Stimulated activated CD8-positive, alpha-beta memory T cell treated with anti-CD3 and anti-CD28 coated beads, Interleukin-7, amount 100 ng/mL, for 1 hour (primary cell): ENCODE measurements around the gene COL9A1.

Experiments used
- DNase-seq, 2 donors: peaks; one replicate each; pipeline ENCODE4 v3.0.0-alpha.2; 2020; ENCODE audit warnings: low read depth in 2 of 2

Gene COL9A1

GRCh38 chr6:70231311-70231710, 71.6 kb downstream of the COL9A1 start:
- DNase-seq: no peak

DNA sequence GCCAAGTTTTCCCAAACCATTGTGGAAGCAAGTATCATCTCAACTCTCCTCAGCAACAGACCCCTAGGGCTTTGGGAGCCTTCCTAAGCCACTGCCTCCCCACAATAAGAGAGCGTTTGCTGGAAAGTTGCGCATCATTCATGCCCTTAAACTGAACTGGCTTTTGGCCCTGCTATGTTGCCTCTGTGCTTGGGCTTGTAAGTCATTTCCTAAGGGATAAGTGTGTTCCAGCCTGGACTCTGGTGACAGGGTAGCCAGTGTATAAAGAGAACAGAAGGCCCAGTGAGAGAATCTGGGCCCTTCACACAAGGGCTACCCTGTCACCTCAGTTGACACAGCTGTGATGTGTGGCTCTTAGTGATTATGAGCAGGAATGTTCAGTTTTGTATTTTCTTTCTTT, 77.8 kb downstream of the COL9A1 start:
- no peak for DNase-seq

DNA sequence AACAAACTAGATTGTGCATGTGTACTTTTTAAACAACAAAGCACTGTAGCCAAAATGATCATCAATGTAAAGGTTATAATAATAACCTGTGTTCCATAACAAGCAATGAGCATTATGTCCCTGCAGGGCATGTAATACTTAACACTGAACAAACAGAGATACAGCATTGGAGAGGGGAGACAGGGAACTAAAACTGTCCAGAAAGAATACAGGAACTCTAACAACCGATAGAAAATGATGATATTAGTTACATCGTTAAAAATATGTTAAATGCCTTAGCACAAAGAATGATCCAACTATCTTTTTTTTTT, 80.5 kb downstream of the COL9A1 start:
- DNase-seq: no peak

- no peak for DNase-seq
These were observed 81.0 kb downstream of the COL9A1 start for GRCh38 chr6:70221715-70222438.

DNA sequence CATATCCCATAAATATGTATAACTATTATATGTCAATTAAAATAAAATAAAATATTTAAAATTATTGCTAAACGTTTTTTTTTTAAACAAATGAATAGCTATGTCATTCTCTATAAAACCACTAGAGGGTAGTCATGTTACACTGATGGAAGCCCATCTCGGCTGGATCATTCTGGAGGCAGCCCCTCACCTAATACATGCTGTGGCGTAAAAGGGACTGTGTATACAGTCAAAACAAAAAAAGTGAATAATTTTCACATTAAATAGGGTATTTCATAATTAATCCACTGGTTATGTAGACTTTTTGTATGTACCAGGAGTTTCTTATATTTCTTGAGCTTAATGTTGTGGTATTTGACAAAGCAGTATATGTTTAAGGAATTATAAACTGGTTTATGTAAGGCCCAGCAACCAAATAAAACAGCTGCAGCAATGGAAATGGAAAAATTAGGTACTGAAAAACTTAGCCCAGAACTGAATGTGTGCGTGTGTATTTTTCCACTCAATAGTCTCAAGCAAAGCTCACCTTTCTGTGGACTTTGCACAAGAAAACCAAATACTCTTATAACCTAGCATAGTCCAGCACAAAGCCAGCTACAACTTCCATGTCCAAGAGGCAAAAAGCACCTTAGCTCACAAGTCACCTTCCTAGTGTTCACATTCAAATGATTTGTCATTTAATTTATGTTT, 81.7 kb downstream of the COL9A1 start:
- no peak for DNase-seq

DNA sequence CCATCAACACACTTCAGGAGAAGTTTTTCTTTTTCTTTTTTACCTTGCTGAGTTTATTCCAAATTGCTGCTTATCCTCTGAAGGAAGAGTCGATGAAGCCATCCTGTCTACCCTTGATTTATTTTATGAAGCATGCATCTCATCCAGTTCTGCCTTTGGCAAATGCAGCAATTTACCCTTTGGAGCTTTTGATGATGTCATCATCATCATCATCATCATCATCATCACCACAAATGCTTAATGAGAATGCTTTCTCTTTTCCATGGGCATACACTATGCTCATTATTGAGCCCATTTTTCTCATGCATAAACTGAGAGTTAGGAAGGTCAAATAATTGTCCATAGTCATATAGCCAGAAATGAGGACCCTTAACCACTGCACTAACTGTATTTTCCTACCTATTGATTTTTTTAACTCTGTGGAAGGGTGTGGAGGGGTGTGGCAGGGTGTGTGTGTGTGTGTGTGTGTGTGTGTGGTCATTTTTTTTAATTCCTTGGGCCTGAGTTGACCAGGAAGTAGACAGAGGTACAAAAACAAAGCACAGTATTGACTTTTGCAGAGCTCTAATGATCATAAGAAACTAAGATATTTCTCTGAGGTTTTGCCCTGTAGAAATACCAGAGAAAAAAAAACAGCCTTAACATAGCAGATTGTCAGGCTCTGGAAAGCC, 82.8 kb downstream of the COL9A1 start:
- DNase-seq: no peak

GRCh38 chr6:70216767-70217166, 86.1 kb downstream of the COL9A1 start:
- no peak for DNase-seq

GRCh38 chr6:70215460-70216108, 87.3 kb downstream of the COL9A1 start:
- DNase-seq: no peak

GRCh38 chr6:70210462-70210861, 92.4 kb downstream of the COL9A1 start:
- no peak for DNase-seq

- no peak for DNase-seq
These were observed 94.6 kb downstream of the COL9A1 start for GRCh38 chr6:70208235-70208790.

GRCh38 chr6:70198785-70199184, 104.1 kb downstream of the COL9A1 start:
- no peak for DNase-seq

- no peak for DNase-seq
These were observed 106.4 kb downstream of the COL9A1 start for GRCh38 chr6:70196531-70196930.

DNA sequence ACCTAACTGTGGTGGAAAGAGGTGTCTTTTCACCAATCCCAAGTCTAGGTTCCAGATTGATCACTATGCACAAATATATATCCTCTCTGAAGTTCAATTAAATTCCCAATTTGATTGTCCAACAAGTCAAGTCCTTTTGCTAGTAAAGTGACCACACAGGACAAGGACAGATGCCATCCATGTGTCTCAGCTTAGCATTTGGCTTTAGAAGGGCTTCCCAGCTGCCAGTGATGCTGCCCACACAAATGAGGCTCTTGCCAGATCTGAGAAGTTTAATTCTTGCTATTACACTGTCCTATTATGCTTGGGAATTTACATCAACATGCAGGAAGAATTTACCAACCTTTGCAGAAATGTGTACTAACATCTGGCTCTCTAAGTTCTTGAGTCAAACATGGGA, 108.5 kb downstream of the COL9A1 start:
- no peak for DNase-seq

DNA sequence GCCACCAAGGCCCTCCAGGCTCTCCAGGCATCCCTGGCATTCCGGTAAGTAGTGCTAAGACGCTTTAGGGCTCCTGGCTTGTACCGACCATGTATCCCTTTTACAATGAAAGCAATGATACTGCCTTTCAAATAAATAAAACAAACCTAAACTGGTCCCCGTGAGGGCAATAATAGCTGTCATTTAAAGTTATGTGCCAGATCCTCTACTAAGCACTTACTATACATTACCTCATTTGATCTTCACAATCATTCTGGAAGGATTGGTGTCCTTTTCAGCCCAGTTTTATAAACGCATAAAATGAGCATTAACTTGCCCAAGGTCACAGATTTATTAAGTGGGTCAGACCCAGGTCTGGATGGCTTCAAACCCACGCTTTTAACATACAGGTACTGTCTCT, 114.7 kb downstream of the COL9A1 start:
- DNase-seq: no peak

DNA sequence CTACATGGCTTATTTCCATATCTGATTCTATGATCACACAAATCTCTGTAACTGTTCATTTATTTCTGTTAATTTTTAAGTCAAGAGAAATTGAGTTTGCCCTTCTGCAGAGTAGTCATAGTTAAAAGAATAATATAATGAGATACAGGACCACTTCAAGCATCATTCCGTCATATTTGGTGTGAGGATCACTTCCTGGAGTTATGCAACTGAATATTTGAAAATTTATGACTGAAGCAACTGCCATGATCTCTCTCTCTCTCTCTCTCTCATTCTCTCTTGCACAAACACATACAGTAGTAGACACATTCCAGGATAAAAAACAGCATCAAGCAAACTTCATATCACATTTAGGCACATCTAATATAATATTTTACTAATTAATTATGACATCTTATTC, 116.4 kb downstream of the COL9A1 start:
- DNase-seq: no peak

- no peak for DNase-seq
These were observed 118.2 kb downstream of the COL9A1 start for GRCh38 chr6:70184723-70185122.

DNA sequence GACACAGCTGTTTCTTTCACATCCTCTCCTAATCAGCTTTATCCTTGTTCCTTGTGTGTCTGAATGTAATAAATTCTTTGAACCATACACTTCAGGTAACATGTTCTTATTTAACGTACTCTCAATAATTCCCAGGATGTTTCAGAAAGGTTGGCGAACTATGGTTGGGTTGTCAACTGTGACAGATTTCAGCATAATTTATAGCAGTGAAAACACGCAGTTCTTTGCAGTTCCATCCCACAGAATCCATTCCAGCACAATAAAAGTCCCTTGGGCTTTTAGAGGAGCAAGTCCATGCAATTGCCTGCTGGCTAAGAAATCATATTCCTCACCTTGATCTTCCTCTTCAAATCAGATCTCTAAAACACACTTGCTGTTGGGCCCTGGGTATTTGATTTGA, 119.3 kb downstream of the COL9A1 start:
- DNase-seq: no peak

- DNase-seq: no peak
These were observed 121.8 kb downstream of the COL9A1 start for GRCh38 chr6:70180901-70181599.

DNA sequence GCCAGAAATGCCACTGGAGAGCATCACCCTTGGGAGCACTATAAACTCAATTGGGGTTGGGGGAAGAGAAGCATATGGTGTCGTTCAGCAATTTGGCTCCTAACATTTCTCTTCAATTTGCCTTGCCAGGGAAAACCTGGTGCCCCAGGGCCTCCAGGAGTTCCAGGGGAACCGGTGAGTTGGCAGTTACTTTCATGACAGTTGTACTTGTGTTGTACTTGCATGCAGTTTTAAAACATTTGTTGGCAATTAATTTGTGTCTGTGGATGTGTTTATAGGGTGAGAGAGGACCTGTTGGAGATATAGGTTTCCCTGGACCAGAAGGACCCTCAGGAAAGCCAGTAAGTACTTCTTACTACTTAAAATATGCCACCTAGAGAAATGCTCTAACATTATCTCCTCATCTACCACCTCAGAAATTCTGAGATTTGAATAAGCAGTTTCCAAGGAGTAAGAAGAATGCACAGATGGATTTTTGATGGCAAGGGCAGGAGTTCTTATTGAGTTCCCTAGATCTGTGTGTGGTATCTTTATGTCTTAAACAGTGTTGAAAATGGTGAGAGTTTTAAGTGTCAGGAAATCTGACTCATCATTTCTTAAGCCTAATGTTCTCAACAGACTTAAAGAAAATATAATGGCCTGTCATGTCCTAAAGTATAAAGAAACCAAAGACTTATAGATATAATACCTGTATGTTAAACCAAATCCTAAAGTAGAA, 122.5 kb downstream of the COL9A1 start:
- no peak for DNase-seq

DNA sequence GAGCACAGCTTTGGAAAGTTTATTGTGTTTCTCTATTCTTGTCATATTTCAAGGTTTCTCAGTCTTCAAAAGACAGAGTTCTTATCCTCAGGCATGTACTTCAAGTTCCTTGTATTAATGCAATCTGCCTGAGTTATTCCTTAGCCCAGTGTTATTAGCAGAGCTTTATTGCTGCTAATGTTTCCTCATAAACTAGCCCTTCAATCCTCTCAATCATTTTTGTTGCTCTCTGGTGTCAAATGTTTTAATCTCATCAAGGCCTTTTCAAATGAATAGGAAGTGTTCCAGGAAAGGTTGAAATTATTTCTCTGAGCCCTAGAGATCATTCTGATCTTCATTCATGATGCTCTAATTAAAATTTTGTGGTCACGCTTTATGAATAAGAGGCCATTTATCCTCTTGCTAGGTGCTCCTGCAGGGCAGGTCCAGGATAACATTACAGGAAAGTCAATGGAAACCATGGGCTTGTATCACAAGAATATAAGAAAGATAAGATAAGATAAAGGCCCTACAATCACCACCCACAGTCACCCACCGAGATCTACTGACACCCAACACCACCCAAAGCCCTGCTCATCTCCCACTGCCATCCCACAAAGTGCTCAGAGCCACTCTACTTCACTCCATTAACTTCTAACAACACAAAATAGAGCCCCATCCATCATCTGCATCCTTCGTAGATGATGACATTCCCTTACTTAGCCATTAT, 125.9 kb downstream of the COL9A1 start:
- DNase-seq: no peak
